Urinary bladder (tissue), 4 donors: ENCODE measurements around the gene FST. TPM values are rescaled to one million over a fixed set of nuclear protein-coding genes. Genes with fewer than 3 reads are reported as not detected.
A peak's percentile ranks its signal among the peaks of the same experiment; 100 is the strongest.

Experiments
- DNase-seq: peaks from one replicate; pipeline ENCODE4 v3.0.0-alpha.2; 2015; ENCODE audit errors: extremely low spot score
- H3K27ac ChIP-seq: one replicate; pipeline ENCODE4 v1.5.1; 2013; ENCODE audit warnings: low read depth, mild to moderate bottlenecking, moderate library complexity
- H3K36me3 ChIP-seq: one replicate; pipeline ENCODE4 v1.6.1; 2013; ENCODE audit warnings: mild to moderate bottlenecking, moderate library complexity; ENCODE audit not compliant: insufficient read depth
- H3K4me1 ChIP-seq: one replicate; pipeline ENCODE4 v1.6.1; 2013; ENCODE audit warnings: mild to moderate bottlenecking, moderate library complexity; ENCODE audit not compliant: insufficient read depth
- H3K4me3 ChIP-seq: one replicate; pipeline ENCODE4 v1.5.1; 2013; ENCODE audit warnings: low read depth, low read length
- WGBS: extraction: QIAGEN DNeasy Blood & Tissue Kit; methylation state at CpG from one replicate; pipeline ENCODE4 v1.1.7; 2013; 5-methylcytosine and 5-hydroxymethylcytosine counted together
- polyA plus RNA-seq: library from polyadenylated mRNA; stranded (reverse); fragments of 200-250 nt; gene quantifications from one replicate; pipeline ENCODE4 v1.2.3, GENCODE V29; 2013
- total RNA-seq: library from RNA; depleted of rRNA; stranded (reverse); fragments of >200 nt; gene quantifications from one replicate; pipeline ENCODE4 v1.2.3, GENCODE V29; 2014
- donor health status: healthy with polysubstance abuse.
- donor health status: healthy.

The FST gene
- total RNA-seq (19.7 TPM), polyA plus RNA-seq (8.2 TPM)

- peak; percentile 0 for DNase-seq
Observed at GRCh38 chr5:53480416-53481158, at the start of gene FST. Gene FST, plus strand, starts transcription at chr5:53480629. Its CDS starts 163 bp downstream, at chr5:53480792.

GRCh38 chr5:53431665-53432064 lies 48.8 kb upstream of the FST start:
- Histone ChIP-seq H3K27ac (no peak overlapping the region), H3K4me3 (no peak overlapping the region), H3K36me3 (no peaks in the 10 kb centered on the region), H3K4me1 (no peaks in the 10 kb centered on the region)
- 84% methylated on average over 6 of the region's 6 CpGs for WGBS
- no peak for DNase-seq

More at GRCh38 chr5:53480416-53481158, at the start of gene FST:
- no peaks in the 10 kb centered on the region for H3K4me1 ChIP-seq
- WGBS: under 1% methylated on average over 64 of the region's 64 CpGs
- no peaks in the 10 kb centered on the region for H3K36me3 ChIP-seq
- peak within 1 kb of the TSS; percentile 90 for H3K27ac ChIP-seq
- H3K4me3 ChIP-seq: peak within 1 kb of the TSS; percentile 65

- H3K27ac ChIP-seq: no peak overlapping the region
- WGBS: 59% methylated on average over 1 of the region's 1 CpG
- no peaks in the 10 kb centered on the region for H3K4me1 ChIP-seq
- H3K4me3 ChIP-seq: no peak overlapping the region
- no peaks in the 10 kb centered on the region for H3K36me3 ChIP-seq
- DNase-seq: no peak
Observed at GRCh38 chr5:53433026-53433425, 47.4 kb upstream of the FST start.

GRCh38 chr5:53434541-53434940 lies 45.9 kb upstream of the FST start:
- WGBS: 25% methylated on average over 1 of the region's 1 CpG
- no peak for DNase-seq
- H3K27ac ChIP-seq: no peak overlapping the region

GRCh38 chr5:53436480-53437191 lies 43.8 kb upstream of the FST start:
- Histone ChIP-seq H3K27ac (no peak overlapping the region), H3K4me3 (no peak overlapping the region), H3K4me1 (no peaks in the 10 kb centered on the region), H3K36me3 (no peaks in the 10 kb centered on the region)
- DNase-seq: no peak
- 88% methylated on average over 2 of the region's 2 CpGs for WGBS

More at GRCh38 chr5:53434541-53434940, 45.9 kb upstream of the FST start:
- no peaks in the 10 kb centered on the region for H3K4me1 ChIP-seq
- no peaks in the 10 kb centered on the region for H3K36me3 ChIP-seq
- no peak overlapping the region for H3K4me3 ChIP-seq

- 90% methylated on average over 13 of the region's 13 CpGs for WGBS
- Histone ChIP-seq H3K36me3 (no peaks in the 10 kb centered on the region), H3K27ac (no peak overlapping the region), H3K4me3 (no peak overlapping the region), H3K4me1 (no peaks in the 10 kb centered on the region)
- DNase-seq: no peak
Observed at GRCh38 chr5:53438079-53438478, 42.4 kb upstream of the FST start.

- WGBS: 49% methylated on average over 6 of the region's 6 CpGs
- Histone ChIP-seq H3K27ac (no peak overlapping the region), H3K4me3 (no peak overlapping the region), H3K4me1 (no peaks in the 10 kb centered on the region), H3K36me3 (no peaks in the 10 kb centered on the region)
- DNase-seq: no peak
Observed at GRCh38 chr5:53438486-53439472, 41.6 kb upstream of the FST start.

GRCh38 chr5:53442961-53443360 lies 37.5 kb upstream of the FST start:
- Histone ChIP-seq H3K36me3 (no peaks in the 10 kb centered on the region), H3K27ac (no peak overlapping the region), H3K4me1 (no peaks in the 10 kb centered on the region), H3K4me3 (no peak overlapping the region)
- no peak for DNase-seq
- 85% methylated on average over 1 of the region's 1 CpG for WGBS

- Histone ChIP-seq H3K27ac (no peak overlapping the region), H3K4me1 (no peaks in the 10 kb centered on the region), H3K4me3 (no peak overlapping the region), H3K36me3 (no peaks in the 10 kb centered on the region)
- WGBS: 61% methylated on average over 1 of the region's 1 CpG
- no peak for DNase-seq
Observed at GRCh38 chr5:53445569-53445968, 34.9 kb upstream of the FST start.

GRCh38 chr5:53446908-53447307 lies 33.5 kb upstream of the FST start:
- no peaks in the 10 kb centered on the region for H3K36me3 ChIP-seq
- no peaks in the 10 kb centered on the region for H3K4me1 ChIP-seq
- 95% methylated on average over 2 of the region's 2 CpGs for WGBS
- DNase-seq: no peak
- no peak overlapping the region for H3K4me3 ChIP-seq
- H3K27ac ChIP-seq: no peak overlapping the region

- Histone ChIP-seq H3K27ac (no peak overlapping the region), H3K4me3 (no peak overlapping the region), H3K4me1 (no peaks in the 10 kb centered on the region), H3K36me3 (no peaks in the 10 kb centered on the region)
- no peak for DNase-seq
- 88% methylated on average over 1 of the region's 1 CpG for WGBS
Observed at GRCh38 chr5:53448851-53449250, 31.6 kb upstream of the FST start.

- H3K27ac ChIP-seq: no peak overlapping the region
- no peaks in the 10 kb centered on the region for H3K4me1 ChIP-seq
- 39% methylated on average over 1 of the region's 1 CpG for WGBS
- DNase-seq: no peak
- H3K4me3 ChIP-seq: no peak overlapping the region
- H3K36me3 ChIP-seq: no peaks in the 10 kb centered on the region
Observed at GRCh38 chr5:53453898-53454718, 26.3 kb upstream of the FST start.

- DNase-seq: no peak
- no peak overlapping the region for H3K27ac ChIP-seq
- 89% methylated on average over 1 of the region's 1 CpG for whole genome bisulfite sequencing
Observed at GRCh38 chr5:53454719-53455000, 25.8 kb upstream of the FST start.

More at GRCh38 chr5:53454719-53455000, 25.8 kb upstream of the FST start:
- no peaks in the 10 kb centered on the region for H3K36me3 ChIP-seq
- no peaks in the 10 kb centered on the region for H3K4me1 ChIP-seq
- no peak overlapping the region for H3K4me3 ChIP-seq
